GM12892 (cell line): ENCODE results near the gene FUS.

Source experiments
- DNase-seq: peaks from one replicate; pipeline ENCODE4 v3.0.0; 2011; ENCODE audit not compliant: insufficient read length
- FAIRE-seq: peaks from 2 replicates; lab custom pipeline; 2011; peaks lifted over from hg19 to GRCh38; lab: Jason Lieb, UNC
- POLR2A ChIP-seq: IDR thresholded peaks from 2 replicates; pipeline ENCODE4 v1.6.1; 2011; ENCODE audit warnings: low read depth, low read length, control low read depth
- POLR2AphosphoS5 ChIP-seq: IDR thresholded peaks from 2 replicates; pipeline ENCODE4 v1.6.1; 2011; ENCODE audit warnings: low read depth, low read length, control low read depth
- TAF1 ChIP-seq: IDR thresholded peaks from 2 replicates; pipeline ENCODE4 v1.6.1; 2011; ENCODE audit warnings: low read depth, mild to moderate bottlenecking, control low read depth, low read length, borderline replicate concordance

The FUS gene

GRCh38 chr16:31200821-31201568 lies 21.1 kb downstream of the FUS start:
- no peak for FAIRE-seq
- TF ChIP-seq POLR2A: no peak
- TF ChIP-seq TAF1: no peak
- no peak for TF ChIP-seq POLR2AphosphoS5
- DNase-seq: no peak

- no peak for TF ChIP-seq POLR2AphosphoS5
- peak; percentile 40 for TF ChIP-seq POLR2A
- peak; percentile 78 for FAIRE-seq
- peak; percentile 72 for DNase-seq
Observed at GRCh38 chr16:31201582-31202413, 21.9 kb downstream of the FUS start.

GRCh38 chr16:31202414-31203375 lies 22.8 kb downstream of the FUS start, which contains the start of gene PYCARD:
PYCARD (minus strand) TSS chr16:31202760; CDS start chr16:31202690, 70 bp downstream.
- DNase-seq (no peak), FAIRE-seq (peak; percentile 81)
- TF ChIP-seq POLR2A: peak; percentile 30; the same call in 1 of the 2 replicates
- no peak; the same call in 1 of the 2 replicates for TF ChIP-seq POLR2AphosphoS5

- FAIRE-seq (no peak), DNase-seq (no peak)
- TF ChIP-seq TAF1: no peak
- no peak for TF ChIP-seq POLR2A
- TF ChIP-seq POLR2AphosphoS5: no peak
Observed at GRCh38 chr16:31204871-31205666, 25.1 kb downstream of the FUS start.

GRCh38 chr16:31206776-31207175 lies 26.8 kb downstream of the FUS start:
- no peak for DNase-seq
- no peak for FAIRE-seq
- TF ChIP-seq POLR2A (no peak), POLR2AphosphoS5 (no peak), TAF1 (no peak)

GRCh38 chr16:31213342-31213741 lies 33.4 kb downstream of the FUS start:
- TF ChIP-seq POLR2A: no peak
- no peak for TF ChIP-seq POLR2AphosphoS5
- TF ChIP-seq TAF1: no peak
- no peak for DNase-seq
- FAIRE-seq: no peak

- no peak for DNase-seq
- FAIRE-seq: no peak
- no peak for TF ChIP-seq TAF1
- TF ChIP-seq POLR2AphosphoS5: no peak
- TF ChIP-seq POLR2A: no peak
Observed at GRCh38 chr16:31213877-31214707, 34.2 kb downstream of the FUS start, which contains the start of gene TRIM72. TRIM72 (plus strand) TSS chr16:31214119; CDS start chr16:31214739, 620 bp downstream.

GRCh38 chr16:31214708-31215286 lies 34.9 kb downstream of the FUS start:
- TF ChIP-seq TAF1: no peak
- TF ChIP-seq POLR2AphosphoS5: no peak
- no peak for TF ChIP-seq POLR2A
- no peak for FAIRE-seq
- no peak for DNase-seq

- TF ChIP-seq POLR2A: no peak
- TF ChIP-seq TAF1: no peak
- TF ChIP-seq POLR2AphosphoS5: no peak
- FAIRE-seq (no peak), DNase-seq (no peak)
Observed at GRCh38 chr16:31215287-31216162, 35.6 kb downstream of the FUS start.
